ENCODE measurements around the gene KPTN. TPM values are rescaled to one million over a fixed set of nuclear protein-coding genes. Genes with fewer than 3 reads are reported as not detected.
"Not testable (repeated sequence)": the region's sequence is repeated elsewhere in the genome, so short reads cannot be mapped to it uniquely, and the experiment has no call there.

KPTN gene
- polyA plus RNA-seq, 4 donors: 8.8 to 18.5 (median 10.4) TPM

DNA sequence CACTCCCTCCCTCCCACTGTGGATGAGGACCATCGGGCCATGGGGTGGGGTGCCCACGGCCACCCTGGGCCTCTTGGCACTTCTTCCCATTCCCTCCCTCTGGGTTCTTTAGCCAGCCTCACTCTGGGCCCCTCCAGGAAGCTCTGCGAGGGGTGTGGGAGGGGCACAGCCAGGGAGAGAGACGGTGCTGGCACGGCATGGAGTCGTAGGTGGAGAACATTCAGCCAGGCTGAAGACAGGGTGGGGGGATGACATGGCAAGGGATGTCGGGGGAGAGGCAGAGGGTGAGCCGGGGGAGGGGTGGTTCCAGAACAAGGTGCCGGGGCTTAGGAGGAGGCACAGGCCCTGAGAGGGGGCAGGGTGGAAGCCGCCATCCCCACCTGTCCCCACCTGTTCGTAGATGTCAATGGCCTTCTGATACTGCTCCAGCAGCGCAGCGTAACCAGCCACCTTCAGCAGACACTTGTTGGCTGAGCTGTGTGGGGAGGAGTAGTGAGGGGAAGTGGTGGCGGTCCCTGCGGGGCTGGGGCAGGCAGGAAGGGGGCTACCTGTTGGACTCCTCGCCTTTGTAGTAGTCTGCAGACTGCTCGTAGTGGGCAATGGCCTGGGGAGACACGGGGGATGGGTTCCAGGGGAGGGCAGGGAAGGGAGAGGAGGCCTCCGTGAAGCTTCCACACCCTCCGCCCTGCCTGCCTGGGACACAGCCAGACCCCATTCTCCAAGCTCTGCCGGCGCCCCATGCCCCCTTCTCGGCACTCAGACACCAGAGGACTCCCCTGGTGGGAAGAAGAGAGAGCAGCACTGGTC lies 8.8 kb upstream of the KPTN start:
- DNase-seq (ENCODE audit: low read depth in 4 of 4, low spot score in 3 of 4): no peak

DNA sequence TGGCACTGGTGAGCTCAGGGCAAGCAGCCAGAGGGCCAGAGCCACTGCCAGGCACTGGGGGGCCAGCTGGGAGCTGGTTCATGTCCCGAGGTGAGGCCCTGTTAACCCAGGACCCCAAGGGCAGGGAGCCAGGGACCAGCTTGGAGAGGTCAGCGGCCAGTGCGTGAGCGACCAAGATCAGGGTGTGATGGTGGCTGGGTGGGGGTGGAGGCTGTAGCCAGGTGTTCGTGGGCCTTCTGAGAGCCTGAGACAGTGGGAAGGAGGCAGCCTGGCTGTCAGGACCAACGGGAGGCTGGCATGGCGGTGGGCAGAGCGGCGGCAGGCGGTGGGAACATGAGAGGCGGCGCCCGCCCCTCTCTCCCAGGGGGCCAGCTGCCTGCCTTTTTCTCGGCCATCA lies 8.1 kb upstream of the KPTN start:
- DNase-seq (ENCODE audit: low read depth in 4 of 4, low spot score in 3 of 4): no peak

DNA sequence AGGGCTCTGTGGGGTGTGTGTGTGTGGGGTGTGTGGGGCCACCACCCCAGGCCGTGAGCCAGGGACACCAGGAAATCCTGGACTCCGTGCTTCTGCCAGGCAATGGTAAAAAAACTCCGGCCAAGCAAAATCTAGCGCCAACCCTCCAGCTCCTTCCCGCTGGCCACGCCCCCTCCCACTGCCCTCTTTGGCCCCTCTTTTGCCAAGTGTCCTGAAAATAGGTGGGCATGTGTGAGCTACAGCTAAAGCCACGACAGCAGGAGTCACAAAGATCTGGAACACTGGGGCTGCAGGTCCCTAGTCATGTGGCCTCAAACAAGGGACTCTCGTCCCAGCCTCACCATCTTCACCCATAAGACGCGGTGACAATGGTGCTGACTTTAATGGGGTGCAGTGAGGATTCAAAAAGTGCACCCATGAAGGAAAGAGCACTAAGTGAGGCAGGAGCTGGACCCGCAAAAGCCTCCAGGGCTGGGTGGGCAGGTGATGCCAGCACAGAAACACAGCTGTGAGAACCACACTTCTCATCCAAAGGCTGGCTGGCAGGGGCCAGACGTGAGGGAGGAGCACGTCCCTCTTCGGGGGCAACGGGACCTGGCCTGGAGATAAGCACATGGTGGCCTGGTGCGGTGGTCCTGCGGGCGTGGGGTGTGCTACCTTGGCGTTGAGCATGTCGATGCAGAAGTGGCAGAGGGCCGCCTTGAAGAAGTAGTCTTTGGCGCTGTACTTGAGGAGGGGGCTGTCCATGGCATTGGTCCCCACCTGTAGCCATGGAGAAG lies 7.5 kb upstream of the KPTN start:
- DNase-seq (ENCODE audit: low read depth in 4 of 4, low spot score in 3 of 4): no peak

DNA sequence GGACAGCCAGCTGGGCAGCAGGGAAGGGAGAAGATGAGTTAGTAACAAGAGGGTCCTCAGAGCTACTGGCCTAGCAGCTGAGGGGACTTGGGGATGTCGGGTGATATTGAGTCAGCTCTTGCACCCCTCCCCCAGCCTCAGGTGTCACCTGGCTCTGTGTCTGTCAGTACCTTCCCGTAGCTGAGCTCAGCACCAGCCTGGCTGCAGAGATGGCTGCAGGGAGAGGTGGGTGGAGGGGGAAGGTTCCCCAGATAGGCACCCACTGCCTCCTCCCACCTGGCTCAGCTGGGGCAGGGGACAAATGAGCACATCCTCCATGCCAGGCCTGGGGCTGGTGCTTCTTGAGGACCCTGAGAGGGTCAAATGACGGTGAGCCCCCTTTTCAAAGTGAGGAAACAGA lies 6.8 kb upstream of the KPTN start:
- no peak for DNase-seq (ENCODE audit: low read depth in 4 of 4, low spot score in 3 of 4)

DNA sequence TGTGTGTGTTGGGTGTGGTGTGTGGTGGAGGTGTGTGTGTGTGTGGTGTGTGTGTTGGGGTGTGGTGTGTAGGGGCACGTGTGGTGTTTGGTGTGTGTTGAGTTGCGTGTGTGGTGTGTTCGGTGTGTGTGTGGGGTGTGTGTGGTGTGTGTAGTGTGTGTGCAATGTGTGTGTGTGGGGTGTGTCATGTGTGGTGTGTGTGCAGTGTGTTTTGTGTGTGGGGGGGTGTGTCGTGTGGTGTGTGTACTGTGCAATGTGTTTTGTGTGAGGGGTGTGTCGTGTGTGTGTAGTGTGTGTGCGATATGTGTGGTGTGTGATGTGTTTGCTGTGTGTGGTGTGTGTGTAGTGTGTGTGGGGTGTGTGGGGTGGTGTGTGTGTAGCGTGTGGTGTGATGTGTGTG lies 6.0 kb upstream of the KPTN start:
- no peak for DNase-seq (ENCODE audit: low read depth in 4 of 4, low spot score in 3 of 4)

DNA sequence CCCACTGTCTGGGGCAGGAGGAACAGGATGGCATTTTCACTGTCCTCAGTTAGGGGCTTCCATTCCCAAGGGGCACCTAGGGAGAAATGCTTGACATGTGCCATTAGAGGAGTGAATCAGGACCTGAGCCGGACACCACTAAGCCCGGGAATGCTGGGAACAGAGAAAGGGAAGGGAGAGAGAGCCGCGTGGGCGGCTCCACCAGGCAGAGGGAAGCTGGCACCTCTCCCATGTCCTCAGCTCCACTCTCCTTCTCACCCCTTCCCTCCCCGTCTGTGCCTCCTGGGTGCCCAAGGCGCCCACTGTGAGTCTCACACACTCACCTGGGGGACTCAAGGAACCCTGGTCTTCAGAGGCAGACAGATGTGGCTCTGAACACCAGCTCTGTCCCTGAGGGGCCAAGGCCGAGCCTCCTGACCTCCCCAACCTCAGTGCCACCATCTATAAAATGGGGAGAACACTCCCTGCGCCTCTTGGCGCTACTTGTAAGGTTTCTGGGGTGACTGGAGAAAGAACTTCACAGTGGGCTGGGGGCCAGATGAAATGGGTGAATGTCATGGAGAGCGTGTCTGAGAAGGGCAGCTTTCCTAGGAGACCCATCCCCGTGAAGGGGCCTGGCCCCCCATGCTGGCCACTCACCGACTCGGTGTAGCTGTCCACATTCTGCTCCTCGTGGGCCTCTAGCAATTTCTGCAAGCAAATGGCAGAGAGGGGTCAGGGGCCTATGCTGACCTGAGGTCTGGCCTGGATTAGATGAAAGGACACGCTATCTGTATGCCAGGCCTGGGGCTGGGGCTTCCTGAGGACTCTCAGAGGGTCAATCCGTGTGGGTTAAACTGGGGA lies 5.3 kb upstream of the KPTN start:
- DNase-seq (ENCODE audit: low read depth in 4 of 4, low spot score in 3 of 4): no peak

DNA sequence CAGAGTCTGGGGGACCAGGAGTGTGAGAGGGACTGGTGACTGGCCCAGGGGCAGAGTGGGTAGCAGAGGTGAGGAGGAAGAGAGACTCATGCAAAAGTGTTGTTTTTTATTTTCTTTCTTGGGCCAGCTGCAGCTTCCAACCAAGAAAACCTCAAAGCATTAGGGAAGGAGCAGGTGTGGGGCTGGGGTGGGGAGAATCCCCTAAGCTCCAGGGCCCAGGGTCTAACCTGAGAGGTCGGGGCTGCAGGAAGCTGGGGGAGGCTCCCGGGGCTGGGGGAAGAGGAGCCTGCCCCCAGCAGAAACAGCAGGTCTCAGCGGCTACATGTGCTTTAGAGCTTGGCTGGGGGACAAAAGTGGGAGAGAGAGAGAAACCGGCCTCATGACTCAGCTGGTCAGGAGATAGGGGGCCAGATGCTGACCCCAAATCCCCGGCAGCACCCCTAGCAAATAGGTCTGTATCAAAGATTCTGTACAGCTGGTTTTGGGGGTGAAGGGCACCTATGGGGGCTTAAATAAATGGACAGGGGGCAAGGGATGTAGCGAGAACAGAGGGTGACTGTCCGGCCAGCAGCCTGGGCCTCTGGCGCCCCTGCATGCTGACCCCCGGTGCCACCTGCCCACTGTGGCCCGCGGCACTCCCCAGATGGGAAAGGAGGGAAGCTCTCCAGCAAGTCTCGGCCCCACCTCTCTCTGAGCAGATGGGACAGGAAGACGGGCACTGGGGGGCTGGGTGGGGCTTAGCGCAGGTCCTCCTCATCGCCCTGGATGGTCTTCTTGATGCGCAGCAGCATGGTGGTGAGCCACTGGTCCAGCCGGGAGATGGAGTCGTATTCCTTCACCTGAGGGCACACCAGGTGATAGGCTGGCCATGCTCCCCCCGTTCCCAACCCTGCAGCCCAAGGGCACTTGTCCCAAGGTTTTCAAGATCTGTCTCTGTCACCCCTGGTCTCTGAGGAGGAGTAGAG lies 3.8 kb upstream of the KPTN start:
- DNase-seq (ENCODE audit: low read depth in 4 of 4, low spot score in 3 of 4): no peak

DNA sequence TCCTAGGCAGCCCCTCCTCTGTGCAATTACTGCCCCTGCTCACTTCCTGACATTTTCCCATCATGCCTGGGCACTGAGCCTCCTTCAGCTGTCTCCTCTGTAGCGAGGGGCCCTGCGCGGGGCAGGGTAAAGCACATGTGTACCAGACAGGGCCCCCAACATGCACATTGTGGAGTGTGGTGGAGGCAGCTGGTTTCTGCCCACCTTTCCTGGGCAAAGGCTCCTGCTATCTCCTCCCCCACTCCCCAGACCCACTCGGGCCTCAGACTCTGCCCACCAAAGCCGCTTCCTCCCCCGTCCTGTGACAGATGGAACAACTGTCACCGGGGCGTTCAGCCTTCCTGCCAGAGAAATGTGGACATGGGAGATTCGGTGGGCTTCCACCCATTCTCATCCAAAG lies 2.9 kb upstream of the KPTN start:
- DNase-seq (ENCODE audit: low read depth in 4 of 4, low spot score in 3 of 4): no peak

DNA sequence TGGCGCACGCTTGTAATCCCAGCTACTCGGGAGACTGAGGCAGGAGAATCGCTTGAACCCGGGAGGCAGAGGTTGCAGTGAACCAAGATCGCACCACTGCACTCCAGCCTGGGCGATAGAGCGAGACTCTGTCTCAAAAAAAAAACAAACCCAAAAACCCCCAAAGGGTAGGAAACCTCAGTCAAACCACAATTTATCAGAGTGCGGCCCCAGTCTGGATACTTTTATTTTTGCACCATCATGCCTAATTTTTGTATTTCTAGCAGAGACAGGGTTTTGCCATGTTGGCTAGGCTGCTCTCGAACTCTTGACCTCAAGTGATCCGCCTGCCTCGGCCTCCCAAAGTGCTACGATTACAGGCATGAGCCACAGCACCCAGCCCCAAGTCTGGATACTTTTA lies 2.2 kb upstream of the KPTN start:
- DNase-seq (ENCODE audit: low read depth in 4 of 4, low spot score in 3 of 4): not testable (repeated sequence)

DNA sequence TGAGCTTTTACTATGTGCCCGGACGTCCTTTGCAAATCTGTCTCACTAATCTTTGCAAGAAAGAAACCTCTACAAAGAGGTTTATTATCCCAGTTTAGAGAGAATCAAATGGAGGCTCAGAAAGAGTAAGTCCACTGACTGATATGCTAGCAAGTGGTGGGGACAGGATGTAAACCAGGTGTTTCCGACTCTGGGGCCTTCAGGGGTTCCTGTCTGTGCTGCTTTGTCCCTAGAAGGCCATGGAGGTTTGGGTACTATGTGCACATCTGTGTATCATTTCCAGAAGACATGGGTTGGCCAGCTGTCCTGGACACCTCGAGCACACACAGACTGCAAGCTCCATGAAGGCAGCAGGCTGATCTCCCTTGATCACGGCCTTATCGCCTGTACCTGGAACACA lies 1.2 kb upstream of the KPTN start:
- no peak for DNase-seq (ENCODE audit: low read depth in 4 of 4, low spot score in 3 of 4)

DNA sequence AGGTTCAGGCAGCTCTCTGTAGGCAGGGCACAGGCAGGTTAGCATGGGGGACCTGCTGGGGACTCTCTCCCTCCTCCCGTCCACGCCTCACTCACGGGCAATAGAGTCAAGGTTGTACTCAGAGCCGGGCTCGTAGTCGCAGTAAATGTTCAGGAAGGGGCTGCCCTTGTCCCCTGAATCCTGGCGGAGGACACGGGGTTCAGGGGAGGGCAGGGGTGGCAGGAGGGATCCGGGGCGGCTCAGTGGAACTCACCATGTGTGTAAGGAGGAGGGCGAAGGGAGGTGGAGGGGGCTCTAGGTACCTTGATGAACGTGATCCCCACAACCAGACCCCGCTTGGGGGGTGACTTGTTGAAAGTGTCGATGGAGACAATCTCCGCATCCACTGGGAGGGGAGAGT lies 819 bp downstream of the KPTN start:
- DNase-seq (ENCODE audit: low read depth in 4 of 4, low spot score in 3 of 4): no peak

DNA sequence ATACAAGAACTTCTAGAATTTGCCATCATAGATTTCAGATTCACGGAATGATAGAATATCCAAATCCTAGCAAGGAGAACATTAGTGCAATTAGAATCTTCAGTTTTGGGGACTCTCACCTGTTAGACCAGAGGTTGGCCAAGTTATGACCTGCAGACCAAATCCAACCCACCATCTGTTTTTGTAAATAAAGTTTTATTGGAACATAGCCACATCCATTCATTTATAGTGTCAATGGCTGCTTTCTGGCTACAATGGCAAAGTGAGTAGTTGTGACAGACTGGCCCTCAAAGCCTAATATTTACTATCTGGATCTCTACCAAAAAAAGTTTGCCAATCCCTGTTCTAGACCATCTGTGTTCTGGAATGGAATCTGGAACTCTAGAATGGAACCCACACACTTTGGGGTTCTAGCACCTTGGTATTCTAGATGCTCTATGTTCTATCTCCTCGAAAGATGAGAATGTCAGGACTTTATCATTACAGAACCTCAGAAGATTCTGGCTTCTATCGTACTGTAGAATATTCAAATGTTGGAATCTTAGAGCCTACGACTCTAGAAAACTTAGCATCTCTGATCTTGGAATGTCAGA lies 2.5 kb downstream of the KPTN start:
- DNase-seq (ENCODE audit: low read depth in 4 of 4, low spot score in 3 of 4): no peak

DNA sequence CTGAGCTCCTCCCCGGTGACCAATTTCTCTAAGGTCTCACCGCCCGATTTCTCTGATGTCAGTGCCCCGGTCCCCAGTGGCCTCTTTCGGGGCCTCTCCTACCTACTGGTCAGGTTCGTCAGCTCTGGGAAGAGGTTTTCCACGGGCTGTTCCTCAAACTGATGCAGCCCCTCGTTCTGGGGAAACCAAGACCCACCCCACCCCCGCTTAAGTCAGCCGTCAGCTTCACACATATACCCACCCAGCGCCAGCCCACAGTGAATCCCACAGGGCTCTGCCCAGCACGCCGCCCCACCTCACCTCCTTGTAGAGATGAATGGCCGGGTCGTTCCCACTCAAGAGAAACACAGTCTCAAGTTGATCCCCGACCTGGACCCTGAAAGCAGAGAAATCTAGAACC lies 3.4 kb downstream of the KPTN start:
- DNase-seq (ENCODE audit: low read depth in 4 of 4, low spot score in 3 of 4): no peak

DNA sequence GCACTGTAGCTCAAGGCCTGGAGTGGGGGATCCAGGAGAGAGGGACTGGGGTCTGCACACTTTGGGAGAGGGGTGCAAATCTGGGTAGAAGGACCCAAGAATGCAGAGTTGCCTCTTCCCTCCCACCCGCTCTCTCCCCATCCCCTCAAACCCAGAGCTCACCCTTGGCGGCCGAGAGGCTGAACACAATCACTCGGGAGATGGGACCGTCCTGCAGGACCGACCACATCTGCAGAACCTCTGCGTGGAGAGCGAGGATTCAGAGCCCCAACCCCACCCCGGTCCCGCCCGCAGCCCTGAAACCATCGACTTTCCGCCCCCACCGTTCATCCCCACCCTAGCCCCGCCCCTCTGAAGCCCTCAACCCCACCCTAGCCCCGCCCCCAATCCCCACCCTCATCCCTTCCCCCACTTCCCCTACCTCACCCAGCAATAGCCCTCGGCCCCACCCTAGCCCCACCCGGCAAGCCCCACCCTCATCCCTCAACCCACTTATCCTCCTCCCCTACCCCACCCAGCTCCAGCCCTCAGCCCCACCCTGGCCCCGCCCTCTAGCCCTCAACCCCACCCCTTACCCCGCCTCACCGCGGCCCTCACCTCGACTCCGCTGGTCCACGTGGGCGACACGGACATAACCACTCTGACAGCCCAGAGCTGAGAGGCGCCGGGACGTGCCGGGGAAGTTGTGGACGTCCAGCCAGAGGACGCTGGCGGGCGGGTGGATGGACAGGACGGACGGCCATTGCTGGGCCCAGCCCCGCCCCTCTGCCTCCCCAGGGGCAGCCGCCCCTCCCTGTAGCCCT lies 4.1 kb downstream of the KPTN start:
- DNase-seq (ENCODE audit: low read depth in 4 of 4, low spot score in 3 of 4): no peak

DNA sequence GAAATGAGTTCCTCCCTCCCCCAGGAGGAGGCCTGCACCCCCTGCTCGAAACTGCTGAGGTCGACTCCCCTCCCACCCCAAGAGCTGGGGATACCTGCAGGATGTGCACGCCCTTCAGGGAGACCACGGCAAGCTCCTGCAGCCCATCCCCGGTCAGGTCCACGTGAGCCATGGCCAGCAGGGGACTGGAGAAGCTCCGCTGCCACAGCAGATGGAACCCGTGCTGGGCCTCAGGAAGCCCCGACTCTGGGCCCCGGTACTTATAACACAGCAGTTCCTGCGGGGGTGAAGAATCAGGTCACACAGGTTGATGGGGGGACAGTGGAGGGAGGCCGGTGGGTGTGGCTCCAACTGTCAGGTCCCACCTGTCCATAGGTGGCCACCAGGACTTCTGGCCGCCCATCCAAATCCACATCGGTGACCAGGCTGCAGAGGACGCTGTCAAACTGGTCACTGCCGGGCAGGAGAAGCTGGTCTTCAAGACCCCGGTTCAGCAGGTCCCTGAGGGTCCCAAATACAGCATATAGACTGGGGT lies 7.5 kb downstream of the KPTN start:
- no peak for DNase-seq (ENCODE audit: low read depth in 4 of 4, low spot score in 3 of 4)

DNA sequence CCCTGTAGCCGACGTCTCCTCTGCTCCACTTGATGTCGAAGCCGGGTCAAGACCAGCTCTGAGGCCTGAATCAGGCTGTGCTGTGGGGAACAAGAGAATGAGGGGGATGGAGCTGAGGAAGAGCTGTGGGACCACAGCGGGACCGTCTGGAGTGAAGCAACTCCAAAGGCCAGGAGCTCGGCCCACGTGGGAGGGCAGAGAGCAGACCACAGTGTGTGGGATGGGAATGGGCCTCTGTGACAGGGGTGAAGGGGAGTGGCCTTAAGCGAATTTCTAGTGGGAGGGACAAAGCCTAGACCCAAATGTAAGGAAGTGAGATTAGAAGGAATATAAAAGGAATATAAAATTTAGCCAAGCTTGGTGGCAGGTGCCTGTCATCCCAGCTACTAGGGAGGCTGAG lies 8.6 kb downstream of the KPTN start:
- DNase-seq (ENCODE audit: low read depth in 4 of 4, low spot score in 3 of 4): no peak

DNA sequence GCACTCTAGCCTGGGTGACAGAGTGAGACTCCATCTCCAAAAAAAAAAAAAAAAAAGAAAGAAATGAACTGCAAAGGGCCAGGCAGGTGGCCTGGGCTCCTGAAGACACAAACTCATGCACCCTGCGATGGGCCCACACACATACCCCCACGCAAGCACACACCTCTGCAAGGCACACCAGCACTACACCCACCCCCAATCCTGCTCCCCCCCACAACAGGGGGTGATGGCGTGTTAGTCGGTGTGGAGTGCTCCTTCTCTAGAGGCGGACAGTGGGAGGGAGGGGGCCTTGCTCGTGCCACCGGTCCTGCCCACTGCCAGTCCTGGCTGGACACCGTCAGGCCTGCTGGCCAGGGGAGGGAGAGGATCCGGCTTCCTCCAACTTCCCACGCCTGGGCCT lies 10.7 kb downstream of the KPTN start:
- no peak for DNase-seq (ENCODE audit: low read depth in 4 of 4, low spot score in 3 of 4)

DNA sequence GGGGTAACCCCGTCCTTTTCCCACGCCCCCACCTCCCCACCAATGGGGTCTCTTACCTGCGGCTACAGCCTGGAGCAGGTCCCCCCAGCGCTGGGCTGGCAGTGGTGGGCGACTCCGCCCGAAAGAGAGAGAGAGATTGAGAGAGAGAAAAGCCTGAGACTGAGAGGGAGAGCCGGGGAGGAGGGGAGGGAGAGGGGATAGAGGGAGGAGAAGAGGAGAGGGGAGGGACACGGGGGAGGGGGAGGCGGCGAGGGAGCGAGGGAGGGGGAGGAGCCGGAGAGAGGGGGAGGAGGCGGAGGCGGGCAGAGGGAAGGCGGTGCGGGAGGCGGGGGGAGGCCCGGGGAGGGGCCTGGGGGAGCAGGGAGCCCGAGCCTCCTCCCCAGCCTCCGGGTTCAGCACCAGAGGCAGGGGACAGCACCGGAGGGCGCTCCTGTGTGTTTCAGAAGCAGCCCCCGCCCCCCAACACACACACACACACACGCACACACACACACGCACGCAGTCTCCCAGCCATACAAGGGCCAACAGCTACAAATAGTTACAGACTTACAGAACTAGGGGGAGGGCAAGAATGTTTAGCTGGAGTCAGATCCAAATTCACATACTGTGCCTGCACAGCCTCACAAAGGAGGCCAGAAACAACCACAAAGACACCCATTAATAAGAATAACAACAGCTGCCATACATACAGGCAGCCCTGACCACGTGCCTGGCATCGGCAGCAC lies 12.1 kb downstream of the KPTN start, which contains the start of gene SLC8A2:
Gene SLC8A2, minus strand, starts transcription at position 161 of the 725 bp plus-strand sequence. CDS start 5,490 bp downstream, outside the sequence.
- peak; percentile 71 to 87 (median 82) for DNase-seq (ENCODE audit: low read depth in 4 of 4, low spot score in 3 of 4)
